ENCODE results near the gene MYL1.

MYL1 gene

GRCh38 chr2:210318486-210318885 lies 3.5 kb upstream of the MYL1 start:
- Histone ChIP-seq H3K27me3 (ENCODE audit: control insufficient read depth in 1 of 2, insufficient read depth in 2 of 2, low read length in 2 of 2) (no peaks in the 10 kb centered on the region), H3K36me3 (ENCODE audit: control insufficient read depth in 1 of 2, insufficient read depth in 2 of 2, low read length in 2 of 2) (no peaks in the 10 kb centered on the region), H3K9me3 (ENCODE audit: control insufficient read depth in 1 of 2, low read length in 2 of 2) (no peaks in the 10 kb centered on the region), H3K4me3 (ENCODE audit: low read depth in 1 of 2, low read length in 2 of 2) (no peak overlapping the region), H3K27ac (ENCODE audit: low read depth, low read length) (no peak overlapping the region), H3K9ac (ENCODE audit: low read depth in 1 of 2, low read length in 2 of 2) (no peak overlapping the region), H3K4me1 (ENCODE audit: control insufficient read depth in 1 of 2, insufficient read depth in 2 of 2, low read length in 2 of 2) (no peaks in the 10 kb centered on the region)

GRCh38 chr2:210310550-210310949 lies 4.4 kb downstream of the MYL1 start:
- H3K9me3 ChIP-seq (ENCODE audit: control insufficient read depth in 1 of 2, low read length in 2 of 2) = no peaks in the 10 kb centered on the region
- no peaks in the 10 kb centered on the region for H3K27me3 ChIP-seq (ENCODE audit: control insufficient read depth in 1 of 2, insufficient read depth in 2 of 2, low read length in 2 of 2)
- no peak overlapping the region for H3K27ac ChIP-seq (ENCODE audit: low read depth, low read length)
- no peaks in the 10 kb centered on the region for H3K4me1 ChIP-seq (ENCODE audit: control insufficient read depth in 1 of 2, insufficient read depth in 2 of 2, low read length in 2 of 2)
- H3K4me3 ChIP-seq (ENCODE audit: low read depth in 1 of 2, low read length in 2 of 2) = no peak overlapping the region
- no peak overlapping the region for H3K9ac ChIP-seq (ENCODE audit: low read depth in 1 of 2, low read length in 2 of 2)
- H3K36me3 ChIP-seq (ENCODE audit: control insufficient read depth in 1 of 2, insufficient read depth in 2 of 2, low read length in 2 of 2) = no peaks in the 10 kb centered on the region

- H3K36me3 ChIP-seq (ENCODE audit: control insufficient read depth in 1 of 2, insufficient read depth in 2 of 2, low read length in 2 of 2) = no peaks in the 10 kb centered on the region
- no peaks in the 10 kb centered on the region for H3K9me3 ChIP-seq (ENCODE audit: control insufficient read depth in 1 of 2, low read length in 2 of 2)
- no peaks in the 10 kb centered on the region for H3K4me1 ChIP-seq (ENCODE audit: control insufficient read depth in 1 of 2, insufficient read depth in 2 of 2, low read length in 2 of 2)
- no peak overlapping the region for H3K27ac ChIP-seq (ENCODE audit: low read depth, low read length)
- H3K9ac ChIP-seq (ENCODE audit: low read depth in 1 of 2, low read length in 2 of 2) = no peak overlapping the region
- no peak overlapping the region for H3K4me3 ChIP-seq (ENCODE audit: low read depth in 1 of 2, low read length in 2 of 2)
- no peaks in the 10 kb centered on the region for H3K27me3 ChIP-seq (ENCODE audit: control insufficient read depth in 1 of 2, insufficient read depth in 2 of 2, low read length in 2 of 2)
Measured at GRCh38 chr2:210309548-210310233, 5.3 kb downstream of the MYL1 start.

DNA sequence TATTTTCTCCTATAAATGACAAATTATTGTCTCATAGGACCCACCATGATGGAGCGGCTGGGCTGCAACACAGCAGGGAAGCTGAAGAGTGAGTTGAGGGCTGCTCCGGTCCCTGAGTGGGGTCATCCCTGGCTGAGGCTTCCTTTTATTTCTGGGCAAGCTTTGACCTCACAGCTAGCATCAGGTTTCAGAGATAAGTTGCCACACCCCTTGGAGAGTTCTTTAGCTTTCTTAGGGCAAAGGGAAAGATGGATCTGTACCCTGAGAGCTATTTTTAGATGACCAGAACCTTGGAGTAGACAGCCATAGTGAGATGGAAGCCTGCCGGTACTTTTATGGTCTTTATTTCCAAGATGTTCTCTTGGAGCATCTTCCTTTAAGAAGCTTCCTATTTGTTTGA lies 11.5 kb downstream of the MYL1 start:
- H3K36me3 ChIP-seq (ENCODE audit: control insufficient read depth in 1 of 2, insufficient read depth in 2 of 2, low read length in 2 of 2) = no peaks in the 10 kb centered on the region
- H3K4me3 ChIP-seq (ENCODE audit: low read depth in 1 of 2, low read length in 2 of 2) = no peak overlapping the region
- no peaks in the 10 kb centered on the region for H3K9me3 ChIP-seq (ENCODE audit: control insufficient read depth in 1 of 2, low read length in 2 of 2)
- no peaks in the 10 kb centered on the region for H3K27me3 ChIP-seq (ENCODE audit: control insufficient read depth in 1 of 2, insufficient read depth in 2 of 2, low read length in 2 of 2)
- H3K9ac ChIP-seq (ENCODE audit: low read depth in 1 of 2, low read length in 2 of 2) = no peak overlapping the region
- no peaks in the 10 kb centered on the region for H3K4me1 ChIP-seq (ENCODE audit: control insufficient read depth in 1 of 2, insufficient read depth in 2 of 2, low read length in 2 of 2)
- no peak overlapping the region for H3K27ac ChIP-seq (ENCODE audit: low read depth, low read length)

DNA sequence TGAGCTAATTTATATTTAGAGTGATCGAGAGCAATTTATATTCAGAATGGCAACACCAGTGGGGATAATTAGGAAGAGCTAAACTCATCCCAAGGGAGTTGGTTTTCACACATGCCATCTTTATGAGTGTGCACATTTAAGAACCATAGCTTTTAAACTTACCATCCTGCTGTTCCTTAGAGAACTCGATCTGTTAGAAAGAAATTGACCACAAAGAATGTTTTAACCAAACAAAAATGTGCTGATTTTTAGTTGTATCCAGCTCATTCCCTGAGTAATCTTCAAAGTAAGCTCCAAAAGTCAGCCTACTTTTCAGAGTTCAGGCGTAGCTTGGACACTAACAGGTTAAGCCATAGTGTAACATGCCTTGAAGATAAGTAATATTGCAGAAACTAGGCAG lies 12.6 kb downstream of the MYL1 start:
- H3K9me3 ChIP-seq (ENCODE audit: control insufficient read depth in 1 of 2, low read length in 2 of 2) = no peaks in the 10 kb centered on the region
- H3K36me3 ChIP-seq (ENCODE audit: control insufficient read depth in 1 of 2, insufficient read depth in 2 of 2, low read length in 2 of 2) = no peaks in the 10 kb centered on the region
- H3K9ac ChIP-seq (ENCODE audit: low read depth in 1 of 2, low read length in 2 of 2) = no peak overlapping the region
- no peaks in the 10 kb centered on the region for H3K4me1 ChIP-seq (ENCODE audit: control insufficient read depth in 1 of 2, insufficient read depth in 2 of 2, low read length in 2 of 2)
- H3K27me3 ChIP-seq (ENCODE audit: control insufficient read depth in 1 of 2, insufficient read depth in 2 of 2, low read length in 2 of 2) = no peaks in the 10 kb centered on the region
- H3K27ac ChIP-seq (ENCODE audit: low read depth, low read length) = no peak overlapping the region
- H3K4me3 ChIP-seq (ENCODE audit: low read depth in 1 of 2, low read length in 2 of 2) = no peak overlapping the region

DNA sequence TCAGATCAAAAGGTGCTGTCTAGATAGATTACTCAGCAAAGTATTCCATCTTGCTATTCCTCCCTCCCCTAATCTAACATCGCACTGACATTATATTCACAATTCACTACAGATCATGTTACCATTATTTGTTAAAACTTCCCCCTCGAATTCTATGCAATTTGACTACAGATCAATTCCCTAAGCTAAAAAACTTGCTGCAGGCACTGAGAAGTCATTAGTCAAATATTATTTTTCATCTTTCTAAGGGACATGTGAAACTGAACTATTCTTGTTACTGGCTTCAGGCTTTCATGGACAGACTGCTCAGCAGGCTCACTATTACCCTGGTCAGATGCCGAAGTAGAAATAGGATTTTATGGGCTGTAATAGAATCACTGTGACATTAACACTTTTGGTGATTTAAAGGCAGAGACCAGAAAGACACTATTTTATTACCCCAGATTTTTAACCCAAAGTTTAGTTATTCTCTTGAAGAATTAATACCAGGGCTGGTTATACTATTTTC lies 15.1 kb downstream of the MYL1 start:
- no peak overlapping the region for H3K9ac ChIP-seq (ENCODE audit: low read depth in 1 of 2, low read length in 2 of 2)
- no peaks in the 10 kb centered on the region for H3K4me1 ChIP-seq (ENCODE audit: control insufficient read depth in 1 of 2, insufficient read depth in 2 of 2, low read length in 2 of 2)
- no peaks in the 10 kb centered on the region for H3K9me3 ChIP-seq (ENCODE audit: control insufficient read depth in 1 of 2, low read length in 2 of 2)
- no peak overlapping the region for H3K4me3 ChIP-seq (ENCODE audit: low read depth in 1 of 2, low read length in 2 of 2)
- no peaks in the 10 kb centered on the region for H3K27me3 ChIP-seq (ENCODE audit: control insufficient read depth in 1 of 2, insufficient read depth in 2 of 2, low read length in 2 of 2)
- H3K36me3 ChIP-seq (ENCODE audit: control insufficient read depth in 1 of 2, insufficient read depth in 2 of 2, low read length in 2 of 2) = no peaks in the 10 kb centered on the region
- no peak overlapping the region for H3K27ac ChIP-seq (ENCODE audit: low read depth, low read length)

GRCh38 chr2:210288408-210288807 lies 26.6 kb downstream of the MYL1 start:
- H3K9me3 ChIP-seq (ENCODE audit: control insufficient read depth in 1 of 2, low read length in 2 of 2) = no peaks in the 10 kb centered on the region

DNA sequence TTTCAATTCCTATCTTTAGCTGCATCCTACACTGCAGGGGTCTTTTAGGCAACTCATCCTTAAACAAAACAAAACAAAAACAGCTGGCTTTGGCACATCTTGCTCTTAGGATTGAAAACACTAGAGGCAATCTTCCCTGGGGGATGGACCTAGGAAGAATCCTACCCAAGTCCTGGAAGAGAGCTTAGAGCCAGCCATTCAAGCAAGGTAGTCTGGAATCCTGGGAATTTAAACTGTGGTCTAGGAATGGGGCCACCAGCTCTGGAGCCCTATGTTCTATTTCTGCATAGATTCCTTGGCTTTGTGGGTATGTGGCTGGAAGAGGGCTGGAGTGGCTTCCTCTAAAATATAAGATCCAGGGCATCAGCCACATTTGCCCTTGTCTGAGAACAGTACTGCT lies 27.7 kb downstream of the MYL1 start:
- Histone ChIP-seq H3K36me3 (ENCODE audit: control insufficient read depth in 1 of 2, insufficient read depth in 2 of 2, low read length in 2 of 2) (no peaks in the 10 kb centered on the region), H3K4me1 (ENCODE audit: control insufficient read depth in 1 of 2, insufficient read depth in 2 of 2, low read length in 2 of 2) (no peaks in the 10 kb centered on the region), H3K9ac (ENCODE audit: low read depth in 1 of 2, low read length in 2 of 2) (no peak overlapping the region), H3K9me3 (ENCODE audit: control insufficient read depth in 1 of 2, low read length in 2 of 2) (no peaks in the 10 kb centered on the region), H3K27me3 (ENCODE audit: control insufficient read depth in 1 of 2, insufficient read depth in 2 of 2, low read length in 2 of 2) (no peaks in the 10 kb centered on the region), H3K27ac (ENCODE audit: low read depth, low read length) (no peak overlapping the region), H3K4me3 (ENCODE audit: low read depth in 1 of 2, low read length in 2 of 2) (no peak overlapping the region)

More at GRCh38 chr2:210288408-210288807, 26.6 kb downstream of the MYL1 start:
- no peak overlapping the region for H3K9ac ChIP-seq (ENCODE audit: low read depth in 1 of 2, low read length in 2 of 2)
- H3K4me3 ChIP-seq (ENCODE audit: low read depth in 1 of 2, low read length in 2 of 2) = no peak overlapping the region
- H3K36me3 ChIP-seq (ENCODE audit: control insufficient read depth in 1 of 2, insufficient read depth in 2 of 2, low read length in 2 of 2) = no peaks in the 10 kb centered on the region
- no peaks in the 10 kb centered on the region for H3K4me1 ChIP-seq (ENCODE audit: control insufficient read depth in 1 of 2, insufficient read depth in 2 of 2, low read length in 2 of 2)
- no peak overlapping the region for H3K27ac ChIP-seq (ENCODE audit: low read depth, low read length)
- no peaks in the 10 kb centered on the region for H3K27me3 ChIP-seq (ENCODE audit: control insufficient read depth in 1 of 2, insufficient read depth in 2 of 2, low read length in 2 of 2)

- Histone ChIP-seq H3K9me3 (ENCODE audit: control insufficient read depth in 1 of 2, low read length in 2 of 2) (no peaks in the 10 kb centered on the region), H3K4me1 (ENCODE audit: control insufficient read depth in 1 of 2, insufficient read depth in 2 of 2, low read length in 2 of 2) (no peaks in the 10 kb centered on the region), H3K27ac (ENCODE audit: low read depth, low read length) (no peak overlapping the region), H3K9ac (ENCODE audit: low read depth in 1 of 2, low read length in 2 of 2) (no peak overlapping the region), H3K27me3 (ENCODE audit: control insufficient read depth in 1 of 2, insufficient read depth in 2 of 2, low read length in 2 of 2) (no peaks in the 10 kb centered on the region), H3K36me3 (ENCODE audit: control insufficient read depth in 1 of 2, insufficient read depth in 2 of 2, low read length in 2 of 2) (no peaks in the 10 kb centered on the region), H3K4me3 (ENCODE audit: low read depth in 1 of 2, low read length in 2 of 2) (no peak overlapping the region)
Measured at GRCh38 chr2:210286123-210286680, 28.8 kb downstream of the MYL1 start.

- H3K36me3 ChIP-seq (ENCODE audit: control insufficient read depth in 1 of 2, insufficient read depth in 2 of 2, low read length in 2 of 2) = no peaks in the 10 kb centered on the region
- no peaks in the 10 kb centered on the region for H3K4me1 ChIP-seq (ENCODE audit: control insufficient read depth in 1 of 2, insufficient read depth in 2 of 2, low read length in 2 of 2)
- no peaks in the 10 kb centered on the region for H3K9me3 ChIP-seq (ENCODE audit: control insufficient read depth in 1 of 2, low read length in 2 of 2)
- H3K4me3 ChIP-seq (ENCODE audit: low read depth in 1 of 2, low read length in 2 of 2) = no peak overlapping the region
- H3K27me3 ChIP-seq (ENCODE audit: control insufficient read depth in 1 of 2, insufficient read depth in 2 of 2, low read length in 2 of 2) = no peaks in the 10 kb centered on the region
- no peak overlapping the region for H3K27ac ChIP-seq (ENCODE audit: low read depth, low read length)
- no peak overlapping the region for H3K9ac ChIP-seq (ENCODE audit: low read depth in 1 of 2, low read length in 2 of 2)
Measured at GRCh38 chr2:210277133-210277532, 37.8 kb downstream of the MYL1 start.

Measured in duodenal mucosa (tissue), 2 donors.